HEK293 (cell line): ENCODE measurements around the gene SSBP1.

ENCODE experiments used
- CTCF ChIA-PET: fragments of 350-600 bp; formaldehyde crosslinking; extraction: SDS; loops from one replicate; lab custom pipeline; 2021; ENCODE audit warnings: antibody characterized with exemption; lab: Yijun Ruan, JAX
- POLR2A ChIA-PET: fragments of 300-600 bp; formaldehyde crosslinking; extraction: SDS; loops from one replicate; lab custom pipeline; 2020; ENCODE audit warnings: antibody characterized with exemption, inconsistent platforms; lab: Yijun Ruan, JAX
- H3K27ac ChIP-seq: fragments of 200-500 bp; sonication (Bioruptor generic); 2 replicates; pipeline ENCODE4 v1.5.1; 2014; ENCODE audit warnings: low read depth, low read length, control low read depth, inconsistent platforms; ENCODE audit errors: extremely low read depth
- H3K36me3 ChIP-seq, 2 experiments: fragments of 200-500 bp in 1 of 2; sonication (Bioruptor generic) in 1 of 2; 1 replicate in 1 of 2; 2 replicates in 1 of 2; pipeline ENCODE4 v1.5.1; 2014 to 2017; ENCODE audit warnings: inconsistent platforms in 2 of 2, low read length in 2 of 2; ENCODE audit not compliant: control insufficient read depth in 2 of 2, insufficient read depth in 1 of 2
- H3K4me1 ChIP-seq: fragments of 200-500 bp; sonication (Bioruptor generic); 2 replicates; pipeline ENCODE4 v1.5.1; 2014; ENCODE audit warnings: mild to moderate bottlenecking, low read length, inconsistent platforms; ENCODE audit not compliant: control insufficient read depth, insufficient read depth
- H3K4me3 ChIP-seq: 2 replicates; pipeline ENCODE4 v1.5.1; 2011; ENCODE audit warnings: low read depth, mild to moderate bottlenecking, control low read depth, low read length, moderate library complexity
- H3K9me3 ChIP-seq: fragments of 200-500 bp; sonication (Bioruptor generic); 2 replicates; pipeline ENCODE4 v1.5.1; 2014; ENCODE audit warnings: low read depth, low read length, inconsistent platforms; ENCODE audit not compliant: control insufficient read depth, insufficient read depth
- BCL11B ChIP-seq: fragments of 450-650 bp; formaldehyde crosslinking; IDR thresholded peaks from 2 replicates; pipeline ENCODE4 v1.5.1; 2016; ENCODE audit warnings: low read depth, missing biosample characterization, missing genetic modification characterization
- KLF10 ChIP-seq: fragments of 450-650 bp; IDR thresholded peaks from 2 replicates; pipeline ENCODE4 v1.5.1; 2018; ENCODE audit warnings: missing biosample characterization, mild to moderate bottlenecking, missing genetic modification characterization
- PRDM10 ChIP-seq: fragments of 450-650 bp; formaldehyde crosslinking; IDR thresholded peaks from 2 replicates; pipeline ENCODE4 v1.5.1; 2016; ENCODE audit warnings: missing biosample characterization, missing genetic modification characterization
- SCRT1 ChIP-seq: fragments of 450-650 bp; formaldehyde crosslinking; IDR thresholded peaks from 2 replicates; pipeline ENCODE4 v1.5.1; 2016; ENCODE audit warnings: missing biosample characterization, missing genetic modification characterization, borderline replicate concordance
- ZBTB1 ChIP-seq: fragments of 450-650 bp; formaldehyde crosslinking; IDR thresholded peaks from 2 replicates; pipeline ENCODE4 v1.5.1; 2016; ENCODE audit warnings: missing biosample characterization, missing genetic modification characterization
- ZBTB17 ChIP-seq: fragments of 450-650 bp; formaldehyde crosslinking; IDR thresholded peaks from 2 replicates; pipeline ENCODE4 v1.5.1; 2016; ENCODE audit warnings: missing biosample characterization, missing genetic modification characterization
- ZBTB20 ChIP-seq: fragments of 450-650 bp; formaldehyde crosslinking; IDR thresholded peaks from 2 replicates; pipeline ENCODE4 v1.5.1; 2016; ENCODE audit warnings: missing biosample characterization, missing genetic modification characterization
- ZBTB48 ChIP-seq: fragments of 450-650 bp; formaldehyde crosslinking; IDR thresholded peaks from 2 replicates; pipeline ENCODE4 v1.5.1; 2016; ENCODE audit warnings: missing biosample characterization, missing genetic modification characterization
- ZIC2 ChIP-seq: fragments of 450-650 bp; formaldehyde crosslinking; IDR thresholded peaks from 2 replicates; pipeline ENCODE4 v1.5.1; 2016; ENCODE audit warnings: missing biosample characterization, missing genetic modification characterization
- ZNF157 ChIP-seq: fragments of 450-650 bp; formaldehyde crosslinking; IDR thresholded peaks from 2 replicates; pipeline ENCODE4 v1.5.1; 2016; ENCODE audit warnings: missing biosample characterization, missing genetic modification characterization
- ZNF24 ChIP-seq: fragments of 450-650 bp; formaldehyde crosslinking; IDR thresholded peaks from 2 replicates; pipeline ENCODE4 v1.5.1; 2016; ENCODE audit warnings: missing biosample characterization, missing genetic modification characterization
- ZNF341 ChIP-seq: fragments of 450-650 bp; formaldehyde crosslinking; IDR thresholded peaks from 2 replicates; pipeline ENCODE4; 2016; ENCODE audit warnings: low read depth, missing biosample characterization, missing genetic modification characterization
- ZNF362 ChIP-seq: fragments of 450-650 bp; formaldehyde crosslinking; IDR thresholded peaks from 2 replicates; pipeline ENCODE4 v1.5.1; 2016; ENCODE audit warnings: missing biosample characterization, missing genetic modification characterization
- ZNF600 ChIP-seq: fragments of 450-650 bp; formaldehyde crosslinking; IDR thresholded peaks from 2 replicates; pipeline ENCODE4 v1.5.1; 2016; ENCODE audit warnings: missing biosample characterization, missing genetic modification characterization
- ZNF623 ChIP-seq: fragments of 450-650 bp; formaldehyde crosslinking; IDR thresholded peaks from 2 replicates; pipeline ENCODE4 v1.5.1; 2016; ENCODE audit warnings: missing biosample characterization, missing genetic modification characterization
- ZNF776 ChIP-seq: fragments of 450-650 bp; formaldehyde crosslinking; IDR thresholded peaks from 2 replicates; pipeline ENCODE4 v1.5.0; 2017; ENCODE audit warnings: missing biosample characterization, missing genetic modification characterization, borderline replicate concordance
- TF ChIP-seq, protein P1 (sequence below): fragments of 450-650 bp; formaldehyde crosslinking; IDR thresholded peaks from 2 replicates; pipeline ENCODE4 v1.5.1; 2017; ENCODE audit warnings: missing biosample characterization, missing genetic modification characterization
- TF ChIP-seq, protein P2 (sequence below): sonication (generic); formaldehyde crosslinking; IDR thresholded peaks from 2 replicates; pipeline ENCODE4 v1.8.1; 2022; ENCODE audit warnings: mild to moderate bottlenecking, moderate library complexity, missing genetic modification reagents
- TF ChIP-seq, protein P3 (sequence below): fragments of 450-650 bp; IDR thresholded peaks from 2 replicates; pipeline ENCODE4 v1.5.1; 2018; ENCODE audit warnings: missing biosample characterization, mild to moderate bottlenecking, missing genetic modification characterization
- TF ChIP-seq, protein P4 (sequence below): IDR thresholded peaks from 2 replicates; pipeline ENCODE4 v1.6.1; 2011; ENCODE audit warnings: mild to moderate bottlenecking, low read depth, low read length, borderline replicate concordance

Gene SSBP1

GRCh38 chr7:141699860-141700259 lies 38.3 kb upstream of the SSBP1 start:
- Histone ChIP-seq H3K4me1 (peaks cover 8% of the 10 kb centered on the region), H3K4me3 (no peak overlapping the region), H3K27ac (no peak overlapping the region), H3K36me3 (no peaks in the 10 kb centered on the region), H3K9me3 (no peaks in the 10 kb centered on the region)
- ChIA-PET POLR2A (interaction anchor here (1.3 kb wide), 1 partner anchor 10 kb away, joined by 5 read pairs; no protein-coding TSS in a partner anchor), CTCF (no interaction called here)
- TF ChIP-seq, protein P1, sequence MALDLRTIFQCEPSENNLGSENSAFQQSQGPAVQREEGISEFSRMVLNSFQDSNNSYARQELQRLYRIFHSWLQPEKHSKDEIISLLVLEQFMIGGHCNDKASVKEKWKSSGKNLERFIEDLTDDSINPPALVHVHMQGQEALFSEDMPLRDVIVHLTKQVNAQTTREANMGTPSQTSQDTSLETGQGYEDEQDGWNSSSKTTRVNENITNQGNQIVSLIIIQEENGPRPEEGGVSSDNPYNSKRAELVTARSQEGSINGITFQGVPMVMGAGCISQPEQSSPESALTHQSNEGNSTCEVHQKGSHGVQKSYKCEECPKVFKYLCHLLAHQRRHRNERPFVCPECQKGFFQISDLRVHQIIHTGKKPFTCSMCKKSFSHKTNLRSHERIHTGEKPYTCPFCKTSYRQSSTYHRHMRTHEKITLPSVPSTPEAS, result 0 out of 2 replicates have a peak, but pooled peaks have one; percentile 12
- TF ChIP-seq ZNF24 (no peak), ZNF157 (tag by site-specific recombination) (no peak)

- Histone ChIP-seq H3K27ac (no peak overlapping the region), H3K36me3 (no peaks in the 10 kb centered on the region), H3K4me3 (no peak overlapping the region), H3K9me3 (no peaks in the 10 kb centered on the region), H3K4me1 (peaks cover 8% of the 10 kb centered on the region)
- POLR2A ChIA-PET, result interaction anchor here (1.3 kb wide), 1 partner anchor 10 kb away, joined by 5 read pairs; no protein-coding TSS in a partner anchor
- CTCF ChIA-PET, result interaction anchor here (1.5 kb wide), 1 partner anchor 38 kb away, joined by 3 read pairs; no protein-coding TSS in a partner anchor
- TF ChIP-seq, protein P2, sequence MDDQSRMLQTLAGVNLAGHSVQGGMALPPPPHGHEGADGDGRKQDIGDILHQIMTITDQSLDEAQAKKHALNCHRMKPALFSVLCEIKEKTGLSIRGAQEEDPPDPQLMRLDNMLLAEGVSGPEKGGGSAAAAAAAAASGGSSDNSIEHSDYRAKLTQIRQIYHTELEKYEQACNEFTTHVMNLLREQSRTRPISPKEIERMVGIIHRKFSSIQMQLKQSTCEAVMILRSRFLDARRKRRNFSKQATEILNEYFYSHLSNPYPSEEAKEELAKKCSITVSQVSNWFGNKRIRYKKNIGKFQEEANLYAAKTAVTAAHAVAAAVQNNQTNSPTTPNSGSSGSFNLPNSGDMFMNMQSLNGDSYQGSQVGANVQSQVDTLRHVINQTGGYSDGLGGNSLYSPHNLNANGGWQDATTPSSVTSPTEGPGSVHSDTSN (CRISPR knock-in tag), result no peak
- TF ChIP-seq, protein P3, sequence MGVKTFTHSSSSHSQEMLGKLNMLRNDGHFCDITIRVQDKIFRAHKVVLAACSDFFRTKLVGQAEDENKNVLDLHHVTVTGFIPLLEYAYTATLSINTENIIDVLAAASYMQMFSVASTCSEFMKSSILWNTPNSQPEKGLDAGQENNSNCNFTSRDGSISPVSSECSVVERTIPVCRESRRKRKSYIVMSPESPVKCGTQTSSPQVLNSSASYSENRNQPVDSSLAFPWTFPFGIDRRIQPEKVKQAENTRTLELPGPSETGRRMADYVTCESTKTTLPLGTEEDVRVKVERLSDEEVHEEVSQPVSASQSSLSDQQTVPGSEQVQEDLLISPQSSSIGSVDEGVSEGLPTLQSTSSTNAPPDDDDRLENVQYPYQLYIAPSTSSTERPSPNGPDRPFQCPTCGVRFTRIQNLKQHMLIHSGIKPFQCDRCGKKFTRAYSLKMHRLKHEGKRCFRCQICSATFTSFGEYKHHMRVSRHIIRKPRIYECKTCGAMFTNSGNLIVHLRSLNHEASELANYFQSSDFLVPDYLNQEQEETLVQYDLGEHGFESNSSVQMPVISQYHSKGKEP (tag by site-specific recombination), result no peak
- TF ChIP-seq ZNF362 (tag by site-specific recombination) (peak; percentile 70), ZNF600 (tag by site-specific recombination) (peak; percentile 61; the same call in 1 of the 2 replicates)
- TF ChIP-seq, protein P4, sequence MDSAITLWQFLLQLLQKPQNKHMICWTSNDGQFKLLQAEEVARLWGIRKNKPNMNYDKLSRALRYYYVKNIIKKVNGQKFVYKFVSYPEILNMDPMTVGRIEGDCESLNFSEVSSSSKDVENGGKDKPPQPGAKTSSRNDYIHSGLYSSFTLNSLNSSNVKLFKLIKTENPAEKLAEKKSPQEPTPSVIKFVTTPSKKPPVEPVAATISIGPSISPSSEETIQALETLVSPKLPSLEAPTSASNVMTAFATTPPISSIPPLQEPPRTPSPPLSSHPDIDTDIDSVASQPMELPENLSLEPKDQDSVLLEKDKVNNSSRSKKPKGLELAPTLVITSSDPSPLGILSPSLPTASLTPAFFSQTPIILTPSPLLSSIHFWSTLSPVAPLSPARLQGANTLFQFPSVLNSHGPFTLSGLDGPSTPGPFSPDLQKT, result no peak
Measured at GRCh38 chr7:141700296-141700847, 37.8 kb upstream of the SSBP1 start.

- Histone ChIP-seq H3K4me3 (peak overlapping the region; percentile 67), H3K27ac (no peak overlapping the region), H3K9me3 (no peaks in the 10 kb centered on the region), H3K4me1 (peaks cover 8% of the 10 kb centered on the region), H3K36me3 (no peaks in the 10 kb centered on the region)
- ChIA-PET CTCF (interaction anchor here (1.5 kb wide), 1 partner anchor 38 kb away, joined by 3 read pairs; no protein-coding TSS in a partner anchor), POLR2A (interaction anchor here (0.8 to 1.5 kb wide), 4 partner anchors 9 to 150 kb away, joined by 3 to 12 read pairs (median 4); partner anchors contain the start of genes AGK and SSBP1)
- TF ChIP-seq ZNF776, result no peak
- no peak for TF ChIP-seq ZNF623 (tag by site-specific recombination)
- TF ChIP-seq ZBTB17, result peak; percentile 68
- peak; percentile 91 for TF ChIP-seq ZBTB20 (tag by site-specific recombination)
- TF ChIP-seq ZBTB48 (tag by site-specific recombination), result peak; percentile 39; the same call in 1 of the 2 replicates
- TF ChIP-seq PRDM10 (tag by site-specific recombination), result peak; percentile 47
- TF ChIP-seq KLF10, result no peak
- TF ChIP-seq ZIC2 (tag by site-specific recombination), result peak; percentile 42
- no peak for TF ChIP-seq SCRT1
- no peak for TF ChIP-seq ZBTB1 (tag by site-specific recombination)
- TF ChIP-seq BCL11B (tag by site-specific recombination), result no peak
- no peak for TF ChIP-seq ZNF341 (tag by site-specific recombination)
Measured at GRCh38 chr7:141700848-141701371, 37.2 kb upstream of the SSBP1 start.
